GM19438 (cell line): Measurements from ENCODE around the gene CSRP3.

Experiments used
- ATAC-seq: cut with Tn5 transposase; IDR thresholded peaks from one replicate; pipeline ENCODE4 v1.9.1; 2021; ENCODE audit warnings: low read depth; ENCODE audit not compliant: unreplicated experiment

The CSRP3 gene

DNA sequence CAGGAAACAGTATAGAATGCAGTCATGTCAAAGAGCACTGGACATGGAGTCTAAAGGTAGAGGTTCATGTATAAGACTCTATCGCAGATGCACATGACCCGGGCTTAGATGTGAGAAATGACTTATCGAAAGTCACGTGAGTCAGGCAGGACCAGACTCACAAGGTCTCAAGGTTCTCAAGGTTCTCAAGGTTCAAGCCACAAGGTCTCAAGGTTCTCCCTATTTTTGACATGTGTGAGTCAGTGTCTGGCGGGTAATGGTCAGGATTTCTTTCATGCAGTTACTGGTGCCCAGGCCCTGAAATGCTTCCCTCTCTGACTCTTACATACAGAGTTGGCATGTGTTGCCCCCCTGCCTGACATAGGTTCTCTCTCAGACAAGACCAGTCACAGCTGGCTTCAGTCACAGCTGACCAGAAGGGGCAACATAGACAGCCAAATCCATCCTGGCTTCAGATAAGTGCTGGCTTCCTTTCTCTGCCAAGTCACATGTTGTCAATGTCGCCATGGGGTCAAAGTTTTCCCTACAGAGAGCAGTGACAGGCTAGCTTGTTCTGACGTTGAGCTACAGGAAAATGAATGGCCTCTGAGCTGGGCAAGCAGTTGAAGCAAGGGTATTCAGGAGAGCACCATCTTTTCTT, 10.1 kb downstream of the CSRP3 start:
- ATAC-seq, result no peak

GRCh38 chr11:19187833-19188258, 13.9 kb downstream of the CSRP3 start:
- no peak for ATAC-seq

DNA sequence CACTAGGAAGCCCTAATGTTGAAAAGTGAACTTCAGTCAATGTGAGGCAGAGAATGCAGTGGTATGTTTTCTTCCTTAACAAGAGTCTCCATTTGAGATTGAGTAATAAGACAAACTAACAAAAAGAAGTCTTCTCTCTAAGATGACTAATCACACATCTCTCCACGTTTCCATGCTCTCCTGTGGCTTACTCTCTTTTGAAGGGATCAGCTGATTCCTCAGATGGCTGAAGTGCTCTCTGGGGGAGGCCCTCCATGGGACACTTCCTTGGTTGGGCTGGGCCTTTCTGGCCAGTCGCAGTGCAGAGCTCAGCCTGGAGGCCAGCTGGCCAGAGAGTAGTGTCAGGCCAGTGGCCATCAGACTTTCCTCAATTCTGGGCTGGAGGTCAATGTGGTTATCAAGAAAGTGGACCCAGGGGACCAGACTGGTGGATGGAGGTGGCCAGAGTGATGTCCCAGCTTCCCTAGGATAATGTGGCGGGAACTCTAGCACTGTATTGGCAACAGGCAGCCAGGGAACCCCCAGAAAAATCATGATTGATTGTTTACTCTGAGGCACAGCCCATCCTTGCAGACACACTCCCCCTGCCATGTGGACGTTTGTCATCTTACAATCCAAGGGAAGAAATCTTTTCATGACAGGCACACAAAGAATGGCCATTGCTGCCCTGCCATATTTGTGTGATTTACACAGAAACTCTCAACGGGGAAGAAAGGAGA, 14.5 kb downstream of the CSRP3 start:
- no peak for ATAC-seq

GRCh38 chr11:19185516-19186052, 16.2 kb downstream of the CSRP3 start:
- no peak for ATAC-seq

DNA sequence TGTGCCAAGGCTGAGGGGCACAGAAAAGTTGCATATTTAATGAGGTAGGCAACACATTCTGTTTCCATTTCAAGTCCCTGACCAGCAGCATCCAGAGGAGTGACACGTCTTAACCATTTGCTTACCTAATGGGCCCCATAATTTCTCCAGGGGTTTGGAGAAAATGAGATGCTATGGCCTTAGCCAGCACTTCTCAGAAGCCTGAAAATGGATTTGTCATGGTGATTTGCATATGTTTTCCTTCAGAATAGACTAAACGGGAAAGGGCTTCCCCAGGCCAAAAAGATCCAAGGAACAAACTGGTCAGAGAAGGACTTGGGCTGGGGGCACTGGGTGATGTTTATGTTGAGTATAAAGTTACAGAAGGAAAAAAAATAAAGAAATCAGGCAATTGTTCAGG, 16.7 kb downstream of the CSRP3 start:
- ATAC-seq, result no peak

DNA sequence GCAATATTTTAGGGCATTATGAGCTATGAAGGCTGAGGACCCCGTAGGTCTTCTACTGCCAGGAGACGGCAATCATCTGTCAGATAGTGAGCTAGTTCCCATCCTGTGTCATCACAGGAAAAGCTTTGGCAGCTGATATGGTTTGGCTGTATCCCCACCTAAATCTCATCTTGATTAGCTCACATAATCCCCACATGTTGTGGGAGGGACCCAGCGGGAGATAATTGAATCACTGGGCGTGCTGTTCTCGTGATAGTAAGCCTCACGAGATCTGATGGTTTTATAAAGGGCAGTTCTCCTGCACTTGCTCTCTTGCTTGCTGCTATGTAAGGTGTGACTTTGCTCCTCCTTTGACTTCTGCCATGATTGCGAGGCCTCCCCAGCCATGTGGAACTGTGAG, 18.1 kb downstream of the CSRP3 start:
- ATAC-seq, result no peak

- ATAC-seq, result no peak
These were observed 20.1 kb downstream of the CSRP3 start for GRCh38 chr11:19181531-19182261.

DNA sequence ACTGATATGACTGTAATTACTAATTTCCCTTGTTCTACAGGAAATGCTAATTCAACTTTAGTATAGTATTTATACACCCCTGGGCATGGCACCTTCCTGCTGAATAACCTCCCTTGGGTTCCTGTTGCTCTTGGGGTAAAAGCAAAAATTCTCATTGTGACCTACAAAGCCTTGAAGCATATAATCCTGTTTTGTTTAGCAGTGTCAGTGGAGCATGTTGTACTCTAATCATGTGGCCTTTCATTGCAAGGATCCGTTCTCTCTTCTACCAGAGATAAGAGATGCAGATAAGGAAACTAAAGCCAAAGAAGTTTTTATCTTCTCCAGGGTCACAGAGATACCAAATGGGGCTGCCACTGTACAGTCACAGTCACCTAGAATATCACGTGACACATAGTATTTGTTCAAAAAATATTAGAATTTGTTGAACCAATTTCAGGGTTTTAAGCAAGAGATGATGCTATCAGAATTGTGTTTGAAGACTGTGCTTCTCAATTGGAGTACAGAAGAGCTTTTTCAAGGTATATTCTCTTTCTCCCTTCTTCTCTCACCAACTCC, 25.1 kb downstream of the CSRP3 start:
- no peak for ATAC-seq

DNA sequence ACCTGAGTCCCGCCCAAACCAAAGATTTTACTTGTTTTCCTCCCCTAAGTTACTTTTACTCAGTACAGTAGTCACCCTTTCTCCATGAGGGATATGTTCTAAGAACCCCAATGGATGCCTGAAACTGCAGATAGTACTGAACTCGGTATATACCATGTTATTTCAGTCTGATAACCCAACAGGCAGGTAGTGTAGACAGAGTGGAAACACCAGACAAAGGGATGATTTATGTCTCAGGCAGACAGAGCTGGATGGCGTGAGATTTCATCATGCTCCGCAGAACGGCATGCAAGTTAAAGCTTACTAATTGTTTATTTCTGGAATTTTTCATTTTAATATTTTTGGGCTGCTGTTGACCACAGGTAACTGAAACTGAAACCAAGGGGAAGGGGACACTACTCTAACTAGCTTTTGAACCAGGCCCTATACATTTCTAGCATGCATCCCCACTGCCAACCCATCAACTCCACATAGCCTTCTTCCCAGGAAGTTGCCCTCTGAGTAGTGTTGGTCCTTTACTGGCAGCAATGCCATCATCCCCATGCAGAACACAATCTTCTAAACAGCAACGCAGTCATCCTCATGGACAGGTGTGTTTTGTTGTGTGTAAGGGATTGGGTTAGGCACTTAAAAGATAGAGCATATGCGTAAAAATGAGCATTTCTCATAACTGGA, 27.7 kb downstream of the CSRP3 start:
- no peak for ATAC-seq

- ATAC-seq, result no peak
These were observed 28.6 kb downstream of the CSRP3 start for GRCh38 chr11:19173004-19173689.

- ATAC-seq, result no peak
These were observed 33.7 kb downstream of the CSRP3 start for GRCh38 chr11:19168090-19168489.

GRCh38 chr11:19164881-19165280, 36.9 kb downstream of the CSRP3 start:
- no peak for ATAC-seq

DNA sequence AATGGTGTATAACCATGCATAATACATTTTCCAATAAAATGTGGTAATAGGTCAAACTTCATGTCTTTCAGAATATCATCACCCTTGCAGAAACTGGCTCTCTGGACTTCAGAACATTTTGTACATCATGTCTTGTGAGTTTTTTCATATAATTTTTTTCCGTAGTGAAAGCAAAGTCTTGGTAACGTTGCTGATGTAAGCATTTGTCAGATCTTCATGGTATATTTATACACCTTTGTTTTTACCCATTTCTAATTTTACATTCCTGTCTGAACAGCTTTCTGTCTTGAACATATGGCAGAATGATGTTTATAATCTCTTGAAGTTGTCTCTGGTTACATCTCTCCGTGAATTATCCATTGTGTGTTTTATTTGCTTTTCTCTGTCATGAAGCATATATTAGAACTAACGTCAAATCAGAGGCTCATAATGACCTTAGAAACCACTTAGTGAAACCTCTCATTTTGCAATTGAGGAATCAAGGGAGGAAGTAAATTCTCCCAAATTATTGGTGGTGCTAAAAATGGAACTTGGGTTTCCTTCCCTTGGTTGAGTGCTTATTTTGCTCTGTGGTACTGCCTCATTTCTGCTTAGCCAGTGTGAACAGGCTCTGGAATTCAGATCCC, 37.4 kb downstream of the CSRP3 start:
- no peak for ATAC-seq

GRCh38 chr11:19163617-19164016, 38.2 kb downstream of the CSRP3 start:
- ATAC-seq, result no peak

DNA sequence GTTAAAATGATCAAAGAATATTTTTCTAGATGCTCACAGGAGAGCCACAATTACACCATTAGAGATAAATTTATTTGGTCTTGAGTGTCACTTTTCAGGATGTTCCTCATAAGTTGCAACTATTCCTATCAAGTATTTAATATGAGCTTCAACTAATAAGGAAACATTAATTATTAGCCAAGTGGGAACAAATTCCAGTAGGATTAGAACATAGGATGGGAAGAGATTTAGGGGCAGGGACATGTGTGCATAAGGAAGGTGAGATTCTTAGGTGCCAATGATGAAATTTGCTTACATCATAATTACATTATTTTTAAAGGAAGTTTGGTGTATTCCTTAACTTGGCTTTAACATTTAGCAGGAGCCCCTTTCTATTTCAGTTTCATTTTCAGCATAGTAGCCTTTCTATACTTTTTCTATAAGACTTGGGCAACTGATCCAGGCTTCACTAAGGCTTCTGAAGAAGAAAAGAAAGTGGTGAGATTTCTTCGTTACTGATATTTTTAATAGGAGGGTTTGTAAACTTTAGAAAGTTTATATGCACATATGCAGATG, 38.8 kb downstream of the CSRP3 start:
- ATAC-seq, result no peak

DNA sequence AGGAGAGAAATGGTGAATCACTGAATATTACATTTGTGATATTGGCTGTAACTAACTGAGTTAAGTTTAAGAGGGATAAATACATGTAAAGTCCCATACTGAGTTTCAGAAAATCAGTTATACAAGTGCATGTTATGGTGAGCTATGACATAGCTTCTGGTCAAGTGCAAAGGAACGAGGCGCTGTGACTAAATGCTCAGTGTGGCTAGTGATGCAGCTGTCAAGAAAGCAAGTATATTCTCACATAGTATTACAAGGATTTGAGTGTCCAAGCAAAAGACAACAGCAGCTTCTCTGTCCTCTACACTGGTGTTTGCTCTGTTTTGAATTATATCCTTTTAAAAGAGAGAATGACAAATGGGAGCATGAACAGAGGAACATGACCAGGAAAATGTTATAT, 40.1 kb downstream of the CSRP3 start:
- no peak for ATAC-seq

DNA sequence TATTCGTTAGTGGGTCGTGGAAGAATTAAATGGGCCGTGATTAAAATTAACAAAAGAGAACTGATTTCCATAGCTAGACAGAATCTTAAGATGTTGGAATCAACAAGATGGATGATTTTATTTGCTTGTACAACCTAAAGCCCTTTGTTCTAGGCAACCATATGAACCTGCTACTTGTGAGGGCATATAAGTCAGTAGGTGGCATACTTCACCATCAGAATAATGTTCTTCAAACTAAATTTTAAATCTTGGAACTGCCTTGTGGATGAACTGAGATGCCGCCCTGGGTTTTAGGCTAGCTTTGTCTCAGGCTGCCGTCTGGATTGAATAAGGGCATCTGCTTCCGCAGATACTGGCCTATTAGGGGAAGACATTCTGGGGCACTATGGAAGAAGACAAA, 40.9 kb downstream of the CSRP3 start:
- no peak for ATAC-seq

GRCh38 chr11:19156892-19157291, 44.9 kb downstream of the CSRP3 start:
- no peak for ATAC-seq

DNA sequence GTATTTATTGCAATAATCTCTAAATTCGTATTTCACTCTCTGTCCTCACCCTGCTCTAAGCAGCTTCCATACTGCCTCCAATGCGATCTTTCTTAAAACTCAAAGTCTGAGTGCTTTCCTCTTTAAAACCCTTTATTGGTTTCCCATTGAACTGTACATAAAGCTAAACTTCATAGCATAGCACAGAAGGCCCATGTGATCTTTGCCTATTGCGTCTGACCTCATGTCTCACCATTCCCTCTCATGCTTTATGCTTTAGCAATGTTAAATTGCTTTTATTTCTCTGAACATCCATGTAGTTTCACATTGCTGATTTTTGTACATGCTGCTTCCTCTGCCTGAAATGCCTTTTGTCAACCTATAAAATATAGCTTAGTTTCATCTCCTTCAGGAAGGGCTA, 56.5 kb downstream of the CSRP3 start:
- no peak for ATAC-seq
